ENCODE data around the gene UTS2R. TPM values are rescaled to one million over a fixed set of nuclear protein-coding genes. Genes with fewer than 3 reads are reported as not detected.

Gene UTS2R
- total and polyA plus RNA-seq, 2 of the 4 experiments (the other 2 are of a cell fraction), result not detected

DNA sequence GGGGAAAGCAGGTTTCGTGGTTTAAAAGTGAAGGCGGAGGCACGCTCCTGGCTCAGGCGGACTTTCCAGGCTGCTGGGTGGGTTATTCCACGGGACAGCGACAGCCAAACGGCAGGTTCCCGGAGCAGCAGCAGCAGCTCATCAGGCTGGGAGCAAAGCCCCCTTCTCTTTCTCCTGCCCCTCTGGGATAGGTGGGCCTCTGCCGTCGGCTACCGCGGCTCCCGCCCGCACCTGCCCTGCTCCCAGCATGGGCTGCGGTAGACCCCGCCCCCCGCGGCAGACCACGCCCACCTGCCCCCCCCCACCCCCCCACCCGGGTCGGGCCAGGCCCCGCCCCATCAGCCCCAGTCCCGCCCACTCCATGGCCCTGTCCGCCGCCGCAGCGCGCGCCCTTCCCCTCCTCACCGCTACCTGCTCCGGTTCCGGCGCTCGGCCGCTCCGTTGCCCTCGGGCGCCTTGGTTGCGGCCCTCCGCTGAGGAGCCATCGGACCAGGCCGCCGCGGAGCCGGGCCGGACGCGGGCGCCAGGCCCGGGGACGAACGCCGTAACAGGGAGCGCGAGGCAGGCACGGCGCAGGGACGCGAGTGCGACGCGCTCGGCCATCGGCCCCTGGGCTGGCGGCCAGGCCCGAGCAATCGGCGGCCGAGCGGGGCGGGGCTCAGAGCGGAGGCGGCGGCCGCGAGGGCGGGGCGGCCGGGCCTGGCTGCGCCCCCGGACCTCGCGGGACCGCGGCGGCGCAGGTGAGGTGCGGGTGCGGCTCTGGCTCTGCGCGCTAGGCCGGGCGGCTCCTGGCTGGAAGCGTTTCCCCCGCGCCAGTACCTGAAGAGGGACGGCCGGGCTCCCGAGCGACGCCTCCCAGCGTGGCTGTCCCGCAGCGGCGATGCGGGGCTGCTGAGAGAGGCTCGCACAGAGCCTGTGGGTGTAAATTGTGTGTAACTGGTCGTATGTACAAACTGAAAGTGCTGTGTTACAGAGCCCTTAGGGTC, 46.7 kb downstream of the UTS2R start, which contains the start of the genes HEXD and OGFOD3:
Gene HEXD (plus strand): TSS at position 347 of the 986 bp plus-strand sequence. CDS start 1,453 bp downstream, outside the sequence.
Gene OGFOD3 (minus strand): TSS at position 586 of the 986 bp plus-strand sequence. CDS start 101 bp downstream, at position 485.
- in situ Hi-C loops (cut with MboI; ENCODE audit: low sequenced_read_pairs) (no loop called here), dilution Hi-C loops (cut with HindIII; ENCODE audit: low sequenced_read_pairs, unreplicated experiment) (no loop called here), intact Hi-C loops (cut with micrococcal nuclease) (no loop called here)
- peaks cover 2% of the 10 kb centered on the region; the same call in 1 of the 2 replicates for H3K36me3 ChIP-seq (ENCODE audit: control insufficient read depth, insufficient read depth, low read length)
- H2BK120ac ChIP-seq (ENCODE audit: low read depth, low read length), result peak within 1 kb of the TSS; percentile 85
- peak within 1 kb of the TSS; percentile 53; the same call in 1 of the 2 replicates for H3K56ac ChIP-seq (ENCODE audit: extremely low read depth, insufficient read depth, low read length)
- peak within 1 kb of the TSS; percentile 77 for H3K9ac ChIP-seq (ENCODE audit: low read depth, low read length)
- TF ChIP-seq POLR2A (IDR thresholded peaks at IDR 0.05; ENCODE audit: low read depth, low read length) (peak; percentile 55; the same call in 1 of the 2 replicates), RFX5 (IDR thresholded peaks at IDR 0.05; ENCODE audit: low read depth, low read length) (no peak), MAZ (IDR thresholded peaks at IDR 0.05; ENCODE audit: borderline replicate concordance, low read depth, low read length) (peak; percentile 99), MXI1 (IDR thresholded peaks at IDR 0.05; ENCODE audit: borderline replicate concordance, low read depth, low read length) (peak; percentile 91)
- H3K4me1 ChIP-seq (ENCODE audit: control insufficient read depth, insufficient read depth, low read length), result no peaks in the 10 kb centered on the region
- BruUV-seq (replicated peaks), result no TSS peak
- no peak within 1 kb of the TSS for H2BK15ac ChIP-seq (ENCODE audit: low read depth, low read length)
- ATAC-seq (ENCODE audit: low read depth), result peak; percentile 96
- POLR2A ChIA-PET (ENCODE audit: unreplicated experiment), result no interaction called here
- H3K9me3 ChIP-seq (ENCODE audit: control insufficient read depth, insufficient read depth, low read length), result peaks cover 5% of the 10 kb centered on the region; the same call in 1 of the 2 replicates
- H3K4me2 ChIP-seq (ENCODE audit: low read depth, low read length), result peak within 1 kb of the TSS; percentile 98
- H3K23ac ChIP-seq (ENCODE audit: low read depth, low read length), result peak within 1 kb of the TSS; percentile 4; the same call in 1 of the 2 replicates
- H2AK5ac ChIP-seq (ENCODE audit: low read depth, low read length), result no peak within 1 kb of the TSS
- 3% methylated on average over 45 of the region's 108 CpGs; no CpG with 5 or more reads in 1 of the 2 experiments for WGBS, 2 experiments (ENCODE audit: extremely low coverage in 2 of 2, insufficient read length in 1 of 2)
- H3K9me1 ChIP-seq (ENCODE audit: insufficient read depth, low read length), result 0 out of 2 replicates have a peak, but pooled peaks cover 4% of the 10 kb centered on the region
- peak within 1 kb of the TSS in 1 of 2 experiments; percentile 91; a peak in 2 of 4 replicates for H4K8ac ChIP-seq (ENCODE audit: low read depth in 2 of 2, low read length in 2 of 2)
- H4K5ac ChIP-seq (ENCODE audit: low read depth, low read length), result peak within 1 kb of the TSS; percentile 45; the same call in 1 of the 2 replicates
- peaks cover 0 to 11% of the 10 kb centered on the region in 2 experiments; a peak in 2 of 4 replicates for H3K79me1 ChIP-seq (ENCODE audit: low read depth in 1 of 2, low read length in 2 of 2)
- peak within 1 kb of the TSS; percentile 91 for H2BK5ac ChIP-seq (ENCODE audit: low read depth, low read length, poor library complexity, severe bottlenecking)
- no peak within 1 kb of the TSS for H3K18ac ChIP-seq (ENCODE audit: low read depth, low read length)
- peak within 1 kb of the TSS; percentile 98 for H3K4me3 ChIP-seq (ENCODE audit: insufficient read depth, low read depth, low read length)
- peak within 1 kb of the TSS; percentile 85 for H3K27ac ChIP-seq (ENCODE audit: insufficient read depth, low read length)
- H4K91ac ChIP-seq (ENCODE audit: insufficient read depth, low read depth, low read length), result peak within 1 kb of the TSS; percentile 63; the same call in 1 of the 2 replicates
- peak within 1 kb of the TSS; percentile 77; the same call in 1 of the 2 replicates for H3K4ac ChIP-seq (ENCODE audit: low read depth, low read length)
- CTCF ChIA-PET, result no interaction called here
- peak within 1 kb of the TSS; percentile 87 for H2AK9ac ChIP-seq (replicated peaks; ENCODE audit: low read depth, low read length, poor library complexity)
- H3K27me3 ChIP-seq (ENCODE audit: control insufficient read depth, insufficient read depth, low read length), result no peaks in the 10 kb centered on the region
- DNase-seq, result peak; percentile 69
- no peak within 1 kb of the TSS for H2BK20ac ChIP-seq (ENCODE audit: low read depth, low read length)
- H4K20me1 ChIP-seq (ENCODE audit: insufficient read depth, low read length), result peaks cover 25% of the 10 kb centered on the region
- peak within 1 kb of the TSS; percentile 99 for H2AFZ ChIP-seq (replicated peaks; ENCODE audit: low read length, poor library complexity)
- H3K14ac ChIP-seq (replicated peaks; ENCODE audit: low read depth, low read length), result peak within 1 kb of the TSS; percentile 86; the same call in 1 of the 2 replicates

Measured in IMR-90 (cell line).